Breast epithelium (tissue), 4 donors: ENCODE measurements around the gene CACNA2D1. TPM values are rescaled to one million over a fixed set of nuclear protein-coding genes. Genes with fewer than 3 reads are reported as not detected.

Experiments
- DNase-seq, 2 donors: peaks; one replicate each; pipeline ENCODE4 v3.0.0-alpha.2; 2019; ENCODE audit warnings: low spot score in 2 of 2
- H3K27ac ChIP-seq, 2 donors: fragments of 200-600 bp; sonication (generic) in 1 of 2; one replicate each; pipeline ENCODE4 v1.5.1; 2016 to 2019; ENCODE audit warnings: mild to moderate bottlenecking in 1 of 2
- H3K27me3 ChIP-seq, 2 donors: fragments of 200-600 bp; sonication (generic) in 1 of 2; one replicate each; pipeline versions ENCODE4 v1.5.1 to v1.6.0; 2017 to 2019; ENCODE audit warnings: control low read depth in 1 of 2, mild to moderate bottlenecking in 1 of 2
- H3K36me3 ChIP-seq: fragments of 200-600 bp; one replicate; pipeline ENCODE4 v1.5.1; 2019
- H3K4me1 ChIP-seq, 2 donors: fragments of 200-600 bp; sonication (generic); one replicate each; pipeline ENCODE4 v1.5.1; 2016 to 2019; ENCODE audit warnings: control low read depth in 1 of 2
- H3K4me3 ChIP-seq, 3 donors: fragments of 200-600 bp; sonication (generic); 1 replicate in 2 of 3; 2 replicates in 1 of 3; pipeline ENCODE4 v1.5.1; 2016 to 2019; ENCODE audit warnings: mild to moderate bottlenecking in 3 of 3, moderate library complexity in 2 of 3
- H3K9me3 ChIP-seq, 2 donors: fragments of 200-600 bp; sonication (generic) in 1 of 2; one replicate each; pipeline ENCODE4 v1.5.1; 2016 to 2019; ENCODE audit warnings: control low read depth in 1 of 2
- POLR2A ChIP-seq: fragments of 450-650 bp; IDR thresholded peaks from one replicate; pipeline ENCODE4 v1.6.1; 2016; ENCODE audit warnings: antibody characterized with exemption, mild to moderate bottlenecking, moderate library complexity
- POLR2AphosphoS5 ChIP-seq, 3 donors: sonication (generic); formaldehyde crosslinking; IDR thresholded peaks; one replicate each; pipeline ENCODE4 v1.6.1; 2017; ENCODE audit warnings: antibody characterized with exemption in 3 of 3
- intact Hi-C: fragments of 100-400 bp; cut with DNase I; formaldehyde crosslinking; loops from one replicate; pipeline ENCODE4 v1.15.1; 2023; ENCODE audit warnings: low total_unique reads
- total RNA-seq, 3 donors: library from RNA; depleted of rRNA; stranded (reverse); fragments of >200 nt; gene quantifications; one replicate each; pipeline ENCODE4 v1.1.0, GENCODE V29; 2016
- TF ChIP-seq, protein P1 (sequence below), 3 donors: fragments of 450-650 bp; IDR thresholded peaks; one replicate each; pipeline ENCODE4 v1.5.1; 2016 to 2017; ENCODE audit warnings: antibody characterized with exemption in 3 of 3, mild to moderate bottlenecking in 3 of 3, moderate library complexity in 3 of 3

The CACNA2D1 gene
- total RNA-seq, 3 donors from 2014 or later = 10.2 to 79.4 (median 16.0) TPM

DNA sequence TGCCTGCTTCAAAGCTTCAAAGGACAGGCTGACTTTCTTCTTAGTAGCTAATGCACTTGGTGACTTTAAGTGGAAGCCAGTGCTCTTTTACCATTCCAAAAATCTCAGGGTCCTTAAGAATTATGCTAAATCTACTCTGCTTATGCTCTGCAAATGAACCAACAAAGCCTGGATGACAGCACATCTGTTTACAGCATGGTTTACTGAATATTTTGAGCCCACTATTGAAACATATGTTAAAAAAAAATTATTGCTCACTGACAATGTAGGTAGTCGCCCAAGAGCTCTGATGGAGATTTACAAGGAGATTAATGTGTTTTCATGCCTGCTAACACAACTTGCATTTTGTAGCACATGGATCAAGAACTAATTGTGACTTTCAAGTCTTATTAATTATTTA, 415.5 kb downstream of the CACNA2D1 start:
- DNase-seq = no peak
- intact Hi-C loops = no loop called here
- Histone ChIP-seq H3K36me3 (no peaks in the 10 kb centered on the region), H3K27me3 (no peaks in the 10 kb centered on the region), H3K27ac (no peak overlapping the region), H3K4me1 (no peaks in the 10 kb centered on the region), H3K9me3 (no peaks in the 10 kb centered on the region), H3K4me3 (no peak overlapping the region)
- TF ChIP-seq POLR2AphosphoS5 (IDR thresholded peaks at IDR 0.05) = no peak
- TF ChIP-seq, protein P1, sequence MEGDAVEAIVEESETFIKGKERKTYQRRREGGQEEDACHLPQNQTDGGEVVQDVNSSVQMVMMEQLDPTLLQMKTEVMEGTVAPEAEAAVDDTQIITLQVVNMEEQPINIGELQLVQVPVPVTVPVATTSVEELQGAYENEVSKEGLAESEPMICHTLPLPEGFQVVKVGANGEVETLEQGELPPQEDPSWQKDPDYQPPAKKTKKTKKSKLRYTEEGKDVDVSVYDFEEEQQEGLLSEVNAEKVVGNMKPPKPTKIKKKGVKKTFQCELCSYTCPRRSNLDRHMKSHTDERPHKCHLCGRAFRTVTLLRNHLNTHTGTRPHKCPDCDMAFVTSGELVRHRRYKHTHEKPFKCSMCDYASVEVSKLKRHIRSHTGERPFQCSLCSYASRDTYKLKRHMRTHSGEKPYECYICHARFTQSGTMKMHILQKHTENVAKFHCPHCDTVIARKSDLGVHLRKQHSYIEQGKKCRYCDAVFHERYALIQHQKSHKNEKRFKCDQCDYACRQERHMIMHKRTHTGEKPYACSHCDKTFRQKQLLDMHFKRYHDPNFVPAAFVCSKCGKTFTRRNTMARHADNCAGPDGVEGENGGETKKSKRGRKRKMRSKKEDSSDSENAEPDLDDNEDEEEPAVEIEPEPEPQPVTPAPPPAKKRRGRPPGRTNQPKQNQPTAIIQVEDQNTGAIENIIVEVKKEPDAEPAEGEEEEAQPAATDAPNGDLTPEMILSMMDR (IDR thresholded peaks at IDR 0.05) = no peak
- no peak for TF ChIP-seq POLR2A

DNA sequence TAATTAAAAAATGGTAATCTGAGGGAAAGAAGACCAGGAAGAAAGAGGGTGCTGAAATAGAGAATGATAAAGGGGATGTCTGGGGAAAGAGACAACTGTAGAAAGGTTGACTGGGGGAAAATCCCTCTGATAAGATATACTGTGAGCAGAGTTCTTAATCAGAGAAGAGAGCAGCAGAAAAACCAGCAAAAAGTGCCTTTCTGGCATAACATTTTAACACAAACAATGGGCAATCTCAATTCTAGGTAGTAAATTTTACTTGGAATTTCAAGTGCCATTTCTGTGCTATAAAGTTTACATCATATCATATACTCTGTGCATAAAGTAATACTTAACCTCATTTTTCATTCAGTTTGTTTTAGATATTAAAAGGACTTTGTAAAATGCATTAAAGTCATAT, 421.9 kb downstream of the CACNA2D1 start:
- no peak for DNase-seq
- intact Hi-C loops = no loop called here
- Histone ChIP-seq H3K9me3 (no peaks in the 10 kb centered on the region), H3K27ac (no peak overlapping the region), H3K4me1 (no peaks in the 10 kb centered on the region), H3K27me3 (no peaks in the 10 kb centered on the region), H3K4me3 (no peak overlapping the region), H3K36me3 (no peaks in the 10 kb centered on the region)
- TF ChIP-seq POLR2AphosphoS5 (IDR thresholded peaks at IDR 0.05) = no peak
- no peak for TF ChIP-seq POLR2A
- TF ChIP-seq, protein P1 (IDR thresholded peaks at IDR 0.05) = no peak

DNA sequence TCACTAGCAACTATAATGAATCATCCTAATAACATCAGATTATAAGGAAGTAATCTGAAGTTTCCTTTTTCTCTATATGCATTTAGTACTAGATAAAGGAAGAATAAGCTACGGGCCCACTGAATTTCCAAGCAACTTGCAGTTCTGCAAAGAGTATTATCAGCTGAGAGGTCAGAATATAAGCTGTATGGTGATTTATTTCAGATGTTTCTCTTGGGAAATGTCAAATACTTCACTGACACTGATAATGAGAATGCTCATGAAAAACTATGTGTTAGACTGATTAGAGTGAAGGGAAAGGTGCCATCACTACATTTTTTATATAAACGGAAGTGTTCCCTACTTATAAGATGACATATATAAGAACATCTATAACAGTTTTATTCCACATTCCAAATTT, 422.5 kb downstream of the CACNA2D1 start:
- no peak overlapping the region for H3K27ac ChIP-seq
- H3K27me3 ChIP-seq = no peaks in the 10 kb centered on the region
- no peaks in the 10 kb centered on the region for H3K9me3 ChIP-seq
- TF ChIP-seq POLR2A (no peak), POLR2AphosphoS5 (IDR thresholded peaks at IDR 0.05) (no peak)
- TF ChIP-seq, protein P1 (IDR thresholded peaks at IDR 0.05) = no peak
- no peak for DNase-seq
- H3K4me1 ChIP-seq = no peaks in the 10 kb centered on the region
- intact Hi-C loops = no loop called here
- no peaks in the 10 kb centered on the region for H3K36me3 ChIP-seq
- no peak overlapping the region for H3K4me3 ChIP-seq

DNA sequence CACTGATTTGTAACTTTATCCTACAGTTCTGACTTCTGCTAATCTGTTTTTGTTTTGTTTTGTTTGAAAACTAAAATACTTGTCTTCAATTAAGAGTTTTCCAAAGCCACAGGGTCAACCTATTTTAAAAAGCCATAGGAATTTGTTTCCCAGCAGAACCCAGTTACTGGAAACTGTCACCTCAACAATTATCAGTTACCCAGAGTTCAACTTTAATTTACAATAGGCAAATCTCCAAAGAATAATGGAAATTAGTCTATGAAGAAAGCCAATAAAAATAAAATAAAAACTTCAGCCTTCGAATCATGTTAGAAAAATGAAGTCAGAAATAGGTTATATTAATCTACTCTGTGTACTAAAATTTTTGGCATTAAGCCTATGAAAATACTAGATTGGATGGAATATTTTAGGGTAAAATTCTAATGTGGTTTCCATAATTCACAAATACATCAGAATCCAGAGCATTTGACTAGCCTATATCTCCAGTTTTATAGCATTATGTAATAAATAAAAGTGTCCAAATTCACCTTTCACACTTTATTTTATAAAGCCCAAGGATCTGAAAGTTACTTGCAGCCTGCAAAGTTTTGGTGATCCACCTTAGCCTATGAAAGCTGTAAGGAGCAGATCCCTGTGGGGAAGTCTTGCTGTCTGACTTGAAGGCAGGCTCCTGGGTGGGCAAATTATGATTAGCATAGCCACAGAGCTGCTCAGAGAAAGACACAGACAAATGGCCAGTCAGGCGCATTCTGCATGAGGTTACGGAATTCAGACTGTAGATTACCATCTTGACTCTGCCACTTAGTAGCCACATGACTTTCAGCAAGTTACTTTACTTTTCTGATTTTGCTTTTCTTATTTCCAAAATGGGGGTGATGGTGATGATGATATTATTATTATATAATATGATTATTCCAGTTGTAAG, 423.8 kb downstream of the CACNA2D1 start:
- Histone ChIP-seq H3K27ac (no peak overlapping the region), H3K36me3 (no peaks in the 10 kb centered on the region), H3K27me3 (no peaks in the 10 kb centered on the region), H3K4me1 (no peaks in the 10 kb centered on the region), H3K9me3 (no peaks in the 10 kb centered on the region), H3K4me3 (no peak overlapping the region)
- TF ChIP-seq POLR2A = no peak
- TF ChIP-seq, protein P1 (IDR thresholded peaks at IDR 0.05) = no peak
- no peak for TF ChIP-seq POLR2AphosphoS5 (IDR thresholded peaks at IDR 0.05)
- intact Hi-C loops = no loop called here
- DNase-seq = no peak

DNA sequence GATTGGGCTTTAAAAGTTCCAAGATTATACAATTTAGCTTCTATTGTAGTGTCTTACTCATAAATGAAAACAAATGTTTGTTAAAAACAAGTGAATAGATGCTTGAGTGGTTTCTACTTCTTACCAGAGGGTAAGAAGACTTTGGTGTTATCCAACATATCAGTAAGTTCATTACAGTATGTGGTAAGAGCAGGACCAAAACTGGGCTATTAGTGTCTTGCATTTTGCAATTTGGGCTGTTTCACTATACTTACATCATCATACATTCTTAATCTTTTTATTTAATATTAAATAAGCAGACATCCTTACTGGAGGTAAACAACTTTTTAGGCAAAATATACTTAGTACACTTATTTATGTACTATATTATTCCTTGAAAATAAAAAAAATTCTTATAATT, 425.4 kb downstream of the CACNA2D1 start:
- TF ChIP-seq POLR2A (no peak), POLR2AphosphoS5 (IDR thresholded peaks at IDR 0.05) (no peak)
- TF ChIP-seq, protein P1 (IDR thresholded peaks at IDR 0.05) = no peak
- Histone ChIP-seq H3K27ac (no peak overlapping the region), H3K4me3 (no peak overlapping the region), H3K4me1 (no peaks in the 10 kb centered on the region), H3K27me3 (no peaks in the 10 kb centered on the region), H3K36me3 (no peaks in the 10 kb centered on the region), H3K9me3 (no peaks in the 10 kb centered on the region)
- DNase-seq = no peak
- intact Hi-C loops = no loop called here
